Measurements from ENCODE around the gene CPEB3.

GRCh38 chr10:92027141-92027540, 263.7 kb downstream of the CPEB3 start:
- TF ChIP-seq ELF2 (CRISPR knock-in tag; IDR thresholded peaks at IDR 0.05) (no peak), EP300 (IDR thresholded peaks at IDR 0.05; ENCODE audit: low read length) (peak; percentile 46; the same call in 1 of the 2 replicates), POLR2AphosphoS5 (IDR thresholded peaks at IDR 0.05; ENCODE audit: control insufficient read depth, insufficient read depth, low read depth, low read length) (no peak), ZNF785 (CRISPR knock-in tag; IDR thresholded peaks at IDR 0.05) (no peak), TEAD4 (IDR thresholded peaks at IDR 0.05; ENCODE audit: low read length) (peak; percentile 66), TEAD4 (CRISPR knock-in tag; IDR thresholded peaks at IDR 0.05; ENCODE audit: borderline replicate concordance) (no peak), ZFX (CRISPR knock-in tag; IDR thresholded peaks at IDR 0.05) (no peak)

Data from K562 (cell line).